SHP77 (cell line): ENCODE data around the gene NMUR1.

Experiments used
- DNase-seq, 2 experiments: peaks; one replicate each; lab custom pipeline; 2025; lab: John Stamatoyannopoulos, UW

NMUR1 gene

DNA sequence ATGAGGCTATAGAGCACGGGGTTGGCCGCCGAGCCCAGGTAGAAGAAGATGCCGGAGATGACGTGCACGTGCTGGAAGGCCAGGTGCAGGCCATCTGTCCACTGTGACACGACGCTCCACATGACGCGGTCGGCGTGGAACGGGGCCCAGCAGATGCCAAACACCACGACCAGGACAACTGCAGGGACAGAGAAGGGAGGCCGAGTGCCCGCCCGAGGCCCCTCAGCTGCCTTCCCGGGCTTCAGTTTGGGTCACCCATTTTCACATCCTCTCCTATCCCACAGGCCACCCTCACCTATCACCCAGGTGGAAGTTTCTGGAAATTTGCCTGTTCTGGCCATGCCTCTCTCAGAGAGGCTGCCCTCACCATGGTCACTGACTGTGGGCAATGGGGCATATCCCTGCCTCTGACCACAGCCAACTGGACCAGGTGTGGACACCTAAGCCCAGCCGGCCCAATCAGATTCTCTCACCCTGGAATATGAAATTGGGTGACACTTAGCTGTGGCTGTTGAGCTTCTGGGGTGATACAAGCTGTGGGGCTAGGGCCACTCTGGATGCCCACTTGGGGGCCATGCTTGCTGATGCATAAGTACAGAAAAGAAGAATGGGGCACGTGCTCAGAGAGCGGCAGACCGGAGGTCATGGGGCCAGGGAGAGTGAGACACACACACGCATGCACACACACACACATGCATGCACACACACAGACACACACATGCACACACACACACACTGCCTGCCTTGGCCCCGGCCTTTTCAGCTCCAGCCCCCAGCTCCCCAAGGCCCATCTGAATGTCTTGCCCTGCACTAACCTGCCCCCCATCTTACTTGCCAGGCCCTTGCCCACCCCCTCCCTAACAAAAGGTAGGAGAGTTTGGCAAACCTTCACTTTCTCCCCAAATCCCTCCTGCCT lies 4.7 kb downstream of the NMUR1 start:
- DNase-seq = no peak

DNA sequence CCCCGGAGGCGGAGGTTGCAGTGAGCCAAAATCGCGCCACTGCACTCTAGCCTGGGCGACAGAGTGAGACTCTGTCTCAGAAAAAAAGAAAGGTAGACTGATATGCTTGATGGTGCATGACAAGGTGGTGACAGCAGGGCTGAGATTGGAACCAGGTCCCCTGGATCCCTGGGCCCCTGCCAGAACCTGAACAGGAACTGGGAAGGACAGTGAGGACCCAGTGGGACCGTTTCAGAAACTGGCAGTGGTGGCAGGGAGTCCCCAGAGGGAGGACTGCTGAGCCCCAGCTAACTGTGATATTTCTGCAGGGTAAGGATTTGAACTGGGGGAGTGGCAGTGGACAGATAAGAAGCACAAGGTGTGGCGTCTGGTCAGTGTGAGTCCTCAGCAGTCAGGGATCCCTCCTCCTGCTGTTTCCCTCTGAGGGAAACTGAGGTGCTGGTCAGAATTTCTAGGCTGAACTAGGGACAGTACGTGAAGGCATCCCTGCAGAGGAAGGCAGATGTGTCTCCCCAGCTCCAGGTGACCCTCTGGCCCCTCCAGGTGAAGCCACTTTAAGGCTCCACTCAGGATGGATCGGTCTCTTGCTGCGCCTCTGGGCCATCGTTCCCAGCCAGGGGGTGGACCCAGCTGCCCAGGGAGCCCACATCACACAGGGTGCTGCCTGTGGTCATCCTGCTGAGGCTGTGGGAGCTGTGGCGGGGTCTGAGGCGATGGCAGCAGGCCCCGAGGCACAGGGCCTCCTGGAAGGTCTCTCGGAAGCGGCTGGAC lies 5.6 kb downstream of the NMUR1 start:
- no peak for DNase-seq

DNA sequence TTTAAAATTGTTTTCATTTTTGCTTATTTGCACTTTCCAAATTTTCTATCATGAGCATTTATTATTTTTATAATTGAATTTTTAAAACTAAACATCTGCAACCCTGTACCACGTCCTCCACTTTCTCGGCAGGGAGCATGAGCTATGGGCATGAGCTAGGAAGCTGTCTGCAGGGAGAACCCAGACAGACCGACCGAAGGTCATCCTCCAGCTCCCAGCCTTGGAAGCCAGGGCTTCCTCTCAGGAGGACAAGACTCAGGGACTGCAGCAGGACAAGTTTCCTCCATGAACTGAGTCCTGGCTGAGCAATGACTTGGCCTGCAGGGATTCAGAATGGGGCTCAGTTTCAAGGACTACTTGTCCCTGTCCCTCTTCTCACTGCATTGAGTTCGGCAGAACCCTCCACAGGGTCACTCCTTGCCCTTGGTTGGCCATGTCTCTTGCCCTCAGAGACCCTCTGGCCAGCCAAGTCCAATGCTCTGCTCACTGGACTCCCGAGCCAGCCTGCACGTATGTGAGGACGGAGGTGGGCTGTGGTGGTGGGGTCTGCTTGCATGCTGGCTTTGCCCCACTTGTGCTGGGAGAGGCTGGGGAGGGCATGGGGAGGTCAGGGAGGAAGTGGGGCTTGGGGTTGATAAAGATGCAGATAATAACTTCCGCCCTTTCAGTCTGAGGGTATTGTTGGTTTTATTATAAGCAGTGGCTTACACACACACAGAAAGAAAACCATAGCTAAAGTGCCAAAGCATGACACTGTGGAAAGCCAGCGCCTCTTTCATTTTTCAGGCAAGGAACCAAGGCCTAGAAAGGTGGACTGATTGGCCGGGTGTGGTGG lies 6.6 kb downstream of the NMUR1 start:
- no peak for DNase-seq

DNA sequence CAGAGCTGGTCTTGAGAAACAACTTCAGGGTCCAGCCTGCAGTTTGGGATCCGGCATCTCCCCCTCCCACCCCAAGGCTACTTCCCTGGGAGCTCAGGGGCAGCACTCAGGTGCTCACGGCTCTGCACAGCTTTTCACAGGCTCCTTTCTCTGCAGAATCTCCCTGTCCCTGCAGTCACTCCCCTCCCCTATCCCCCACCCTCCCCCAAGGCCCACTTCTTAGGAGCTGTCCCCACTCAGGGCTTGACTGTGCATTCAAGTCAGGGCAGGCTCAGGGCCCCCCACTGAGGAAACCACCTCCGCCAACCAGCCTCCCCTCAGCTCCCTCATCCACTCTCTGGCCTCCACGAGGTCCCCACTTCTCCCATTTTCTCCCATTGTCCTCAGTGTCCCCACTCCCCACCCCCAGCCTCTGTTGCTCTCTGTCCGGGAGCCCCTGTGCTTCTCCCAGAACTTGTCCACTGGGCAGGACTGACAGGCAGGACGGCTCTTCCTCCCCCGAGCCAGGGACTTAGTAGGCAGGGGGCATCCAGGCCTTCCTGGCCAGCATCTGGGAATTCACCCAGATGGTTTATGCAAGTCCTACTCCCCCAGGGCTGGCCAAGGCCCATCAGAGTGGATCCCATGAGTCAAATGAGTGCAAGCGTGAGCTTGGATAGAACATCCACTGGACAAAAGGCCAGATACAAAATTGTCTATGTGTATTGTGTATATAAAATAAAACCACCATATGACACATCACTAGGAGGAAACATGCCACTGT lies 7.6 kb downstream of the NMUR1 start:
- no peak for DNase-seq

- no peak for DNase-seq
Observed at GRCh38 chr2:231521443-231521842, 8.8 kb downstream of the NMUR1 start.

GRCh38 chr2:231519975-231520555 lies 10.2 kb downstream of the NMUR1 start:
- DNase-seq = no peak

DNA sequence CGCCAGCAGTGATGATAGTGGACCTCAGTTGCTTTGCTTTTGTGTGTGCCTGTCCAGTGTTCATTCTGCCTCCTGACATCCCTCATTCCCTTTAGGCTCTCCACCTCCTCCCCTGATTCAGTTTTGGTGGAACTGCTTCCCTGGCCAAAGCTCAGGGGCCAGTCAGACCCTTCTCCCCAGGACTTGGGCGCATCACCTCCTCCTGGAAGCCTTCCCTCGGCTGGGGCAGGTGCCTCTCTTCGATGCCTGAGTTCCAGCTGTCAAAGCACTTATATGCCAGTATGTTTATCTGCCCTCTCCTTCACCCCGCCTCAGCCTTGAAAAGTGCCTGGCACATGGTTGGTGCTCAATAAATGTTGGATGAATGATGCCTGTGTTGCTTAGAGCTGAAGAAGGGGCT lies 11.5 kb downstream of the NMUR1 start:
- peak; percentile 57 to 77 for DNase-seq

DNA sequence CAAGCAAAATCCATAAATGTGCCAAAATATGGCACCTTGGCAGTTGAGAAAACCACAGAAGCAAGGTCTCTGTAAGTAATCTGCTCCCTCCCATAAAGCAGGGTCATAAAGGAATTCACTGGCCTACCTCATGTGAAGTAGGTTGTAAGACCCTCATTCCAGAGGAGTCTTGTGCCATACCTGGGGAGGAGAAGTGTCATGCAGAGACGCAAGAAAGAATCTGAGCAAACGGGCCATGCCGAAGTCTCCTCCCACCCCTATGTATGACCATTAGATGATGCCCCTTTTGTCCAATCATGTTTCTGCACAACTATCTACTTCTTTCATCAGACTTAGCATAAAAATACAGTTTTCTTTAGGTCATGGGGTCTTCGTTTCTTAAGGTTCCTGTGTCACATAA lies 14.6 kb downstream of the NMUR1 start:
- DNase-seq = no peak

GRCh38 chr2:231514951-231515297 lies 15.3 kb downstream of the NMUR1 start:
- DNase-seq = no peak

GRCh38 chr2:231514225-231514950 lies 15.9 kb downstream of the NMUR1 start:
- DNase-seq = peak; percentile 93 to 97

DNA sequence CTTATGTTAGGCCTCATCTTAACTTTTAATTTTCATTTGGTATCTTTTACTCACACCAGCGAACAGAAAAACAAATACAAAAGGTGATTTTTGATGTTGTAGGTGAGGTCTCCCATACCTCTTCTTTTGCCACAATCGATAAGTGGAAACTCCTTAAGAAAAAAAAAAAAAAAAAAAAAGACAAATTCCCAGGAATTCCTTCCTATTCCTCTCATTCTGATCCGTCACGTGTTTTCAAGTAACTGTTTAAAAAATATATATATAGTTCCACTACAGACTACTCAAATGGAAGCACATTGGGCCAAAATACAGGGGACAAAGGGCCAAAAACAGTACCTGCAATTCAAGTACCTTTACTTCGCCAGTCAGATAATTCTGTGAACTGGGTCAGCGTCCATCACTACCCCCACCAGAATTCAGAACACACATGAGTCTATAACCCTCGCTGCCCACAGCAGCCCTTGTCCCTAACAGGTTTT lies 16.5 kb downstream of the NMUR1 start:
- DNase-seq = no peak

DNA sequence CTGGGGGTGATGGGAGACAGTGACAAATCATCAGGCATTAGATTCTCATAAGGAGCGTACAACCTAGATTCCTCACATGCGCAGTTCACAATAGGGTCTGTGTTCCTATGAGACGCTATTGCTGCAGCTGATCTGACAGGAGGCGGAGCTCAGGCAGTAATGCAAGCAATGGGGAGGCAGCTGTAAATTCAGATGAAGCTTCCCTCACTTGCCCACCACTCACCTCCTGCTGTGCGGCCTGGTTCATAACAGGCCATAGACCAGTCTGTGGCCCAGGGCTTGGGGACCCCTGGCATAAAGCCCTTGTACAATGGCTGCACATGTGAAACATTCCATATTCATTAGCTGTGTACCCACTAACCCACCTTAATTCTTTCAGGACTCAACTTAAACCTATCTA lies 18.0 kb downstream of the NMUR1 start:
- DNase-seq = peak; percentile 62

GRCh38 chr2:231503766-231504165 lies 26.5 kb downstream of the NMUR1 start:
- no peak for DNase-seq

DNA sequence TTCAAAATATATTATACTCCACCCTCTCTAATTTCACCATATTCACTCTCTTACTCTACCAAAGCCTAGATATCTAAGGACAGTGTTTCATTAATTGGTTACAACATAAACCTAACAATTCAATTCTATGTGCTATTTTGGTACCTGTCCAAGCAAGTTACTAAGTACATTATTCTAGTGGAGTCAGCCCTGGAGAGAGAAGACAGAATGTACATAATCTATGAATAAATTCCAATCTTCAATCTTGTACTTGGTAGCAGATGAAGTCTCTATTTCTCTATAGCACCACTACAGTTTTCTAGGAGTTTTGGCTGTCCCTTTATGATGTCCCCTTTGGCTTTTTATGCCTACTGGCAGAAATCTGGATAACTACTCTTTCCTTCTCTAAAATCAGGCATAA lies 27.6 kb downstream of the NMUR1 start:
- no peak for DNase-seq

GRCh38 chr2:231497651-231498050 lies 32.6 kb downstream of the NMUR1 start:
- no peak for DNase-seq

GRCh38 chr2:231494669-231495068 lies 35.6 kb downstream of the NMUR1 start:
- DNase-seq = no peak

- DNase-seq = no peak
Observed at GRCh38 chr2:231490801-231491200, 39.4 kb downstream of the NMUR1 start.

GRCh38 chr2:231489990-231490389 lies 40.3 kb downstream of the NMUR1 start:
- no peak for DNase-seq

GRCh38 chr2:231488331-231488730 lies 41.9 kb downstream of the NMUR1 start:
- DNase-seq = no peak

DNA sequence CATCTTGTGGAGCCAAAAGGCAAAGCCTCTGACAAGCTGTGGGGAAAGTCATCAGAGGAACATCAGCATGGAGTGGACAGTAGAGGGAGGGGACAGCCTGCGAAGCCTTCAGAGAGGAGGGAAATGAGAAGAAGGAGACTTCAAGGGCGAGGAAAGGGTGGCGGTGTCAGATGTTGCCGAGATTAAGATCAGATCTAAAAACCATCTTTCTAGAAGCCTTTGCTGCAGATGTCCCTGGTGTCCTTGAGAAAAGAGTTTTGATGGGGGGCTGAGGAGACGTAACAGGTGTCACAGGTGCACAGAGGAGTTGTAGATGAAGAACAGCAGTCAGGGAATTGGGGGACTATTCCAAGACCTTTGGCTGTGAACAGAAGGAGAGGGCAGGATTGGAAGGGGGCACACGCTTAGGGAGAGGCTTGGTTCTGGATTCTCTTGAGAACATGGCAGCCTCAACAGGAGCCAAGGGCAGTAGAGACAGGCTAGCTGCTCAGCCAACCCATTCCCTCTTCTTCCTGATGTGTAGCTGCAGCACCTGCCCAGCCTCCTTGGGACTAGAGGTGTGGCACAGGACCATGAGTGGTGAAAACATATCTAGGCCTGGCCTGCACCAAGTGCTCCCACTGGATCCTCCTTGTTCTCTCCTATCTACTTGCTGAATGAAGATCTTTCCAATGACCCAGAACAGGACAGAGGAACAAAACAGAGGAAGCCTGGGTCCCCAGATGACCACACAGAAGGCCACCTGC lies 43.2 kb downstream of the NMUR1 start:
- DNase-seq = no peak
